Stimulated activated CD8-positive, alpha-beta memory T cell treated with anti-CD3 and anti-CD28 coated beads, Interleukin-7, amount 100 ng/mL, for 24 hours (primary cell): ENCODE results near the gene CLEC3A.
"Not testable (repeated sequence)": the region's sequence is repeated elsewhere in the genome, so short reads cannot be mapped to it uniquely, and the experiment has no call there.

Experiments
- DNase-seq: peaks from one replicate; pipeline ENCODE4 v3.0.0-alpha.2; 2020; ENCODE audit warnings: low read depth

Gene CLEC3A

GRCh38 chr16:78022347-78023060 is at the start of gene CLEC3A:
TSS of gene CLEC3A (plus strand) at chr16:78022548. CDS start at chr16:78022627, 79 bp downstream.
- DNase-seq: no peak

- no peak for DNase-seq
Observed at GRCh38 chr16:77974883-77975282, 47.5 kb upstream of the CLEC3A start.

- DNase-seq: no peak
Observed at GRCh38 chr16:77975942-77976341, 46.4 kb upstream of the CLEC3A start.

- no peak for DNase-seq
Observed at GRCh38 chr16:77977339-77977738, 45.0 kb upstream of the CLEC3A start.

- DNase-seq: no peak
Observed at GRCh38 chr16:77985111-77985510, 37.2 kb upstream of the CLEC3A start.

- no peak for DNase-seq
Observed at GRCh38 chr16:77986011-77986740, 36.2 kb upstream of the CLEC3A start.

GRCh38 chr16:77987810-77988209 is 34.5 kb upstream of the CLEC3A start:
- no peak for DNase-seq

- DNase-seq: no peak
Observed at GRCh38 chr16:77989846-77990245, 32.5 kb upstream of the CLEC3A start.

- no peak for DNase-seq
Observed at GRCh38 chr16:77991701-77992100, 30.6 kb upstream of the CLEC3A start.

GRCh38 chr16:77992381-77992780 is 30.0 kb upstream of the CLEC3A start:
- not testable (repeated sequence) for DNase-seq

- DNase-seq: no peak
Observed at GRCh38 chr16:77993111-77993985, 29.0 kb upstream of the CLEC3A start.

GRCh38 chr16:77995843-77996455 is 26.4 kb upstream of the CLEC3A start:
- no peak for DNase-seq

- DNase-seq: no peak
Observed at GRCh38 chr16:77998350-77999023, 23.9 kb upstream of the CLEC3A start.

- DNase-seq: no peak
Observed at GRCh38 chr16:78001451-78002025, 20.8 kb upstream of the CLEC3A start.

GRCh38 chr16:78002915-78003538 is 19.3 kb upstream of the CLEC3A start:
- peak; percentile 47 for DNase-seq

GRCh38 chr16:78004517-78004916 is 17.8 kb upstream of the CLEC3A start:
- no peak for DNase-seq

- no peak for DNase-seq
Observed at GRCh38 chr16:78005881-78006280, 16.5 kb upstream of the CLEC3A start.

- no peak for DNase-seq
Observed at GRCh38 chr16:78007121-78007520, 15.2 kb upstream of the CLEC3A start.

GRCh38 chr16:78024159-78024558 is 1.8 kb downstream of the CLEC3A start:
- no peak for DNase-seq

- DNase-seq: no peak
Observed at GRCh38 chr16:78025631-78026030, 3.3 kb downstream of the CLEC3A start.

- no peak for DNase-seq
Observed at GRCh38 chr16:78028018-78028417, 5.7 kb downstream of the CLEC3A start.
